NCI-H345 treated with DMSO at 0.1 percent for 48 hours (cell line): ENCODE results near the gene MX1.
"Not testable (repeated sequence)": the region's sequence is repeated elsewhere in the genome, so short reads cannot be mapped to it uniquely, and the experiment has no call there.

Experiments
- DNase-seq: peaks from one replicate; lab custom pipeline; 2025; ENCODE audit not compliant: unreplicated experiment; lab: John Stamatoyannopoulos, UW

Gene MX1

GRCh38 chr21:41406340-41406739 lies 19.7 kb upstream of the MX1 start:
- no peak for DNase-seq

DNA sequence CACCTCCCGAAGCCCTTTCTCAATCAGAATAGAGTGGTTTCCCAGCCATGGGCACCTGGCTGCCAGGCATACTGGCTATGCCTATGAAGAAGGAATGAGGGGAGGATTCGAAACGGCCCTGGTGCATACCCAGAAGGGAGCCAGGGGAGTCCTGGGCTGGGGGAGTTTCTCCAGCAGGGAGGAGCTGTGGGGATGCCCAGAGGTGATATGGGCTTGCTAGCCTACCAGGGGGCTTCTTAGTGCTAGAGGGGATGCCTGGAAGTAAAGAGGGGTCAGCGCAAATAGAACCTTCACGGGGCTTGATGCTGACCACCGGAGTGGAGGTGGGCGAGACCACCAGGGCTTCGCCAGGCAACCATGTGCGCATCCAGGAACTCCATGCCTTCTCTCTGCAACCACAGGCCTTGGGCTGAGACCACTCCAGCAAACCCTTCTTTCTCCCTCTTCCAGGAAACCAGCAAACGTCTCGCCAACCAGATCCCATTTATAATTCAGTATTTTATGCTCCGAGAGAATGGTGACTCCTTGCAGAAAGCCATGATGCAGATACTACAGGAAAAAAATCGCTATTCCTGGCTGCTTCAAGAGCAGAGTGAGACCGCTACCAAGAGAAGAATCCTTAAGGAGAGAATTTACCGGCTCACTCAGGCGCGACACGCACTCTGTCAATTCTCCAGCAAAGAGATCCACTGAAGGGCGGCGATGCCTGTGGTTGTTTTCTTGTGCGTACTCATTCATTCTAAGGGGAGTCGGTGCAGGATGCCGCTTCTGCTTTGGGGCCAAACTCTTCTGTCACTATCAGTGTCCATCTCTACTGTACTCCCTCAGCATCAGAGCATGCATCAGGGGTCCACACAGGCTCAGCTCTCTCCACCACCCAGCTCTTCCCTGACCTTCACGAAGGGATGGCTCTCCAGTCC lies 18.2 kb upstream of the MX1 start:
- no peak for DNase-seq

DNA sequence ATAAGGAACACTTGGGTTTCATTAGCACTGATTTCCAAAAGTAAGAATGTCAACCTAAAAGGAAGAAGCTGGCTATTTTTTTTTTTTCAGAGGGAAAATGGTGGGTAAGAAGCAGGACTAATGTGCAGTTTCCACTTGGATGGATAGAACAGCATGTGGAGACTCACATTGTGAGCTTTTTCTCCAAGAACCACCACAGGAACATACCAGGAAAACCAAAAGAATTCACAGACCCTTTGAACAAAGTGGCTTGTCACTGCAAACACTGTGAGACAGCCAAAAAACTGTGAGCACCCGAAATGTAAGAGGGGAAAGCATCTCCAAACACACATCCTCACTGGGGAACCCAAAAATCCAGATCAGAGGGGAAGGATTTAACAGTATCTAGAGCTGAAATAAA lies 15.7 kb upstream of the MX1 start:
- DNase-seq: no peak

GRCh38 chr21:41410767-41411448 lies 15.1 kb upstream of the MX1 start:
- no peak for DNase-seq

DNA sequence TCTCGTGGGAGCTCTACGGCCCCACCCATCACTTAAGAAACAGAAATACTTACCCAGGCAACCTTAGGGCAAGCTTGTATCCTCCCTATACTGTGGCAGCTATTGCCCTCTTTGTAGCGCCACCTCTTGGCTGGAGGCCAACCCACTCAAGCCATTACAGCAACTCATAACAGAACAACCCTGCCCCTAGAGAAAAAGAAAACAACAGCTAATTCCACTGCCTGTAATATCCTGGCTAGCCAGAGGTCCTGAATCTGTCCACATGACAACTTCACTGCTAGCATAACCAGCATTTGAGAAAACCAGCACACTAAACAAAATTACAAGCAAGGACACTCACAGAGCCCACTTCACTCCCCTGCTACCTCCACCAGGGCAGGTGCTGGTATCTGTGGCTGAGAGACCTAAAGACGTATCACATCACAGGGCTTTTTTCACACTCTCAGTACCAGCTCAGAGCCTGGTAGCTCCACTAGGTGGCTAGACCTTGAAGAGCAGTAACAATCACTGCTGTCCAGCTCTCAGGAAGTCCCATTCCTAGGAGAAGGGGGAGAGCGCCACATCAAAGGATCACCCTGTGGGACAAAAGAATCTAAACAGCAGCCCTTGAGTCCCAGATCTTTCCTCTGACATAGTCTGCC lies 14.5 kb upstream of the MX1 start:
- DNase-seq: no peak

GRCh38 chr21:41417505-41417904 lies 8.5 kb upstream of the MX1 start:
- not testable (repeated sequence) for DNase-seq

DNA sequence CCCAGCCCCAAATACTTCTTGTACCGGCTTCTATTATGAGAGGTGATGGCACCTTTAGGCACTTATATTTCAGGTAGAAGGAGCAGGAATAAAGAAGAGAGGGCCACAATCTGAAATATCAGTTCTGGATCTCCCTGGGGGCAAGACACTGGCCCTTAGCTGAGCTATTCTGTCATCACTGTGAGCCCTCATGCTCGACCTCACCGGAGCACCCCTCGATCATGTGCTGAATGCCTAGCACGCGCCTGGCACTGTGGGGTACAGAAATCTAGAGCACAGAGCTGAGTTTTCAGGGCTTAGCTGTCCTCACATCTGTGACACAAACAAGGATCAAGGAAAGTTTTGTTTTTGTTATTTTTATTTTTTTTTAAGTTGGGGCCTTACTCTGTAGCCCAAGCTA lies 7.6 kb upstream of the MX1 start:
- no peak for DNase-seq

GRCh38 chr21:41418956-41419680 lies 6.9 kb upstream of the MX1 start:
- no peak for DNase-seq

- DNase-seq: peak; percentile 40
Observed at GRCh38 chr21:41419921-41420862, 5.8 kb upstream of the MX1 start.

DNA sequence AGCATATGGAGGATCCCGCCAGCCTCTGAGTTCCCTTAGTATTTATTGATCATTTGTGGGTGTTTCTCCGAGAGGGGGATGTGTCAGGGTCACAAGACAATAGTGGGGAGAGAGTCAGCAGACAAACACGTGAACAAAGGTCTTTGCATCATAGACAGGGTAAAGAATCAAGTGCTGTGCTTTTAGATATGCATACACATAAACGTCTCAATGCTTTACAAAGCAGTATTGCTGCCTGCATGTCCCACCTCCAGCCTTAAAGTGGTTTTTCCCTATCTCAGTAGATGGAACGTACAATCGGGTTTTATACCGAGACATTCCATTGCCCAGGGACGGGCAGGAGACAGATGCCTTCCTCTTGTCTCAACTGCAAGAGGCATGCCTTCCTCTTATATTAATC lies 5.0 kb upstream of the MX1 start:
- DNase-seq: not testable (repeated sequence)

GRCh38 chr21:41422546-41423304 lies 3.3 kb upstream of the MX1 start:
- no peak for DNase-seq

GRCh38 chr21:41423305-41423636 lies 2.8 kb upstream of the MX1 start:
- not testable (repeated sequence) for DNase-seq

DNA sequence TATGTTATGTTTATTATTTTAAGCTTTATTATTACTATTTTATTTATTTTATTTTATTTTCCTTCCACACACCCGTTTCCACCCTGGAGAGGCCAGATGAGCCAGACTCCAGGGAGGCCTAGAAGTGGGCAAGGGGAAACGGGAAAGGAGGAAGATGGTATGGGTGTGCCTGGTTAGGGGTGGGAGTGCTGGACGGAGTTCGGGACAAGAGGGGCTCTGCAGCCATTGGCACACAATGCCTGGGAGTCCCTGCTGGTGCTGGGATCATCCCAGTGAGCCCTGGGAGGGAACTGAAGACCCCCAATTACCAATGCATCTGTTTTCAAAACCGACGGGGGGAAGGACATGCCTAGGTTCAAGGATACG lies 468 bp upstream of the MX1 start:
- DNase-seq: no peak

DNA sequence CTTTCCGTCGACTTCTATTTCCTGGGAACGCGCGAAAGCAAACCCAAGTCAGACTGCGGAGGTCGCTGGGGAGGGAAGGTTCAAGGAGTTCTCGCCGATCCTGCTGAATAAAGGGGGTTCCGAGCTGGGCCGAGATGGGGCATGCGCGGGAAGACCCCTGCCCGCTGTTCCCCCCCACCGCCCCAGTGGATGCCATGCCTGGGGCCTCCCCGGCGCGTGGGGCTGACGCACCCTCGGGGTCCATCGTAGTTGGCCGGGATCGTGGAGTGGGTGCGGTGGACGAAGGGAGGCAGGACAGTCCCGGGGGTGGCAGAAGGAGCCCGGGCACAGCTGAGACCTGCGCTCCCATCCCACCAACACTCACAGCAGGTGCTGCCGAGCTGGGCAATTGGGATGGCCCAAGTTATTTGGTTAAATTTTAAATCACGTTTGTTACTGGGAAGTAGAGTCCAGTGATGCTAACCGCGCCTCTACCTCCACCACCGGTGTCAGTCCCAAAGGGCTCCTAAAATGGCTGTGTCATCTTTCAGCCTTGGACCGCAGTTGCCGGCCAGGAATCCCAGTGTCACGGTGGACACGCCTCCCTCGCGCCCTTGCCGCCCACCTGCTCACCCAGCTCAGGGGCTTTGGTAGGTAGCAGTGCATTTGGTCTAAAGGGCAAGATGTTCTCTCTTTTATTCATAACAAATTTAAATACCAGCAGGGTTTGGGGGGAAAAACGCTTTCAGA lies 801 bp downstream of the MX1 start:
- no peak for DNase-seq

GRCh38 chr21:41427556-41427955 lies 1.5 kb downstream of the MX1 start:
- no peak for DNase-seq

DNA sequence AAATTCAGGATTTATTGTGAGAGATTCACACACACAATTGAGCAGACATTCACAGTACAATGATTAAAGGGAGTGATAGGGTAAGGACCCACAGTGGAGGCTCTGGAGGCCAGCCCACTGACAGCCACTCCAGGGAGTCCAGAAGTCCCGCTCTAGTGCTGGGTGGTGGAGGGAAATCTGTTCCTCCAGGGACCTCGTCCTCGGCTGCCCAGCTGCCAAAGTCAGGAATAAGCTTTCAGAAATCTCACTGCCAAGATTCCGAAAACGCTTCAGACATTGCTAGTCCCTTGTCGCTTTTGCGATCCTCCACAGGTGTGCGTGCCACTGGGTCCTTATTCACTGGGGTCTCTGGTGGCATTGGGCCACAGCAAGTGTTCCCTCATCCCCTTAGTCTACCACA lies 2.3 kb downstream of the MX1 start:
- no peak for DNase-seq

DNA sequence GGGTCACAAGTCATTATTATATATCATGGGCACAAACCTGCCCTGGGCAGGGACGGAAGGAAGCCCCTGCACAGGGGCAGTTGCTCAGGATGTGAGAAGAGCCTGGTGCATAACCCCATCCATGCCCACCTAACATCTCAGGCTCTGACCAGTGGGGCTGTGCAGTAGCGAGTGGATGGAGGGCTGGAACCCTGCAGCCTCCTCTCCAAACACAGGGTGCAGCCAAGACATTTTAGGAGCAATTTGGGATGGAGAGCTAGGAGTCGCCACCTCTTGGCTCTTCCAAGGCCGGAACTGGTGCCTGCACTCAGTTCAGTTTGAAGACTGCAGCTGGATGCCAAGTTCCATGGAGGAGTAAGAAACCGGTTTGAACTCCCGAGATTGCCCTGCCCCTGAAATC lies 2.8 kb downstream of the MX1 start:
- DNase-seq: no peak

DNA sequence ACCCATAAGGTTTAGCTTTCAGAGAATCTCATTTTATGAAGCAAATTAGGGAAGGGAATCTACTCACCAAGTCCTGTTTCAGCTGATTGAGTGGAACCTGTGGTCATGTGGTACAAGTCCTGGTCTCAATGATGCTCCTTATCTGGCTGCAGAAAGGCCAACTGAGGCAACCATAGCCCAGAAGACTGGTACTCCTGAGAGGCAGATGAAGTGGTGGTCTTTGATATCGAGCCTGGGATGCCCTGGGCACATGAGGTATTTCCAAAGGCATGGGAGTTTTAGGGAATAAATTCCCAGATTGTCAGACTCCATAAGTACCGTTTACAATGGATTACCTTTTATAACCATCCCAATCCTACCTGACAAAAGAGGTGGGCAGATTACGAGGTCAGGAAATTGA lies 3.3 kb downstream of the MX1 start:
- DNase-seq: no peak

DNA sequence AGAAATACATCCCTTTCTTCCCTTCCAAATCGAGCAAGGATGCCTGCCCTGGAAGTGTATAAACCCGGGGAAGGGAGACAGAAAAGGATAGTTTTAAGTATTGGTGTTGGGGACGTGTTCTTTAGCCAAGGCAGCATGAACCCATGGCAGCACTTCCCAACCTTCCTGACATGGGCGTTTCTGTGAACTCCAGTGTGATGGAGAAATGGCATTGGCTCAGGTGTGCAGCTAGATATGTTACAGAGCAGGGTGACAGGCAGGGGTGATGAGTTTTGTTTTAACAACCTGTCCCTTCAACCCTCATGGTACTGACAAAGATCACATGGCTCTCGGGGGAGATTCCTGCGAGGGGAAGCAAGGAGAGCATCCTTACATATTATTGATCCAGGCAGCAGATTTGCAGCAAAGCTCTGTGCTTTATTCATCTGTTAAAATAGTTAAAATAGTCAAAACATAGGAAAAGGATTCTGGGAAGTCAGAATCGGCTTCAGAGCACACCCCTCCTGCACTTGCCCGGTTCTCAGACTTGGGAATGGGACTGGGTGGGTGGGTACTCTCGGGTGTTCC lies 4.0 kb downstream of the MX1 start:
- no peak for DNase-seq
